Activated T-cell treated with anti-CD3 and anti-CD28 coated beads, Interleukin-2, amount 50 U/mL, for 4 hours (primary cell): ENCODE results near the gene FAM9A. TPM values are rescaled to one million over a fixed set of nuclear protein-coding genes. Genes with fewer than 3 reads are reported as not detected.
"Not testable (repeated sequence)": the region's sequence is repeated elsewhere in the genome, so short reads cannot be mapped to it uniquely, and the experiment has no call there.

Experiments used
- ATAC-seq, 2 donors: fragments of 200-7000 bp; cut with Tn5 transposase; one replicate each; pipeline ENCODE4 v1.10.0; 2021
- DNase-seq: peaks from one replicate; pipeline ENCODE4 v3.0.0-alpha.2; 2020
- H3K27me3 Mint-ChIP-seq: one replicate; pipeline ENCODE4 v1.8.0; 2021; ENCODE audit warnings: low read depth, mixed read lengths
- H3K36me3 Mint-ChIP-seq: one replicate; pipeline ENCODE4 v1.8.0; 2022; ENCODE audit warnings: mixed read lengths; ENCODE audit not compliant: insufficient read depth
- H3K4me1 Mint-ChIP-seq: one replicate; pipeline ENCODE4 v1.8.0; 2021; ENCODE audit warnings: low read depth, mixed read lengths
- H3K4me3 Mint-ChIP-seq: one replicate; pipeline ENCODE4 v1.8.0; 2021; ENCODE audit warnings: mild to moderate bottlenecking, moderate library complexity, mixed read lengths
- H3K9me3 Mint-ChIP-seq: one replicate; pipeline ENCODE4 v1.8.0; 2021; ENCODE audit warnings: mixed read lengths
- total RNA-seq, 3 donors: library from RNA; stranded (reverse); gene quantifications; one replicate each; pipeline ENCODE4 v1.2.1, GENCODE V29; 2021

Gene FAM9A
- total RNA-seq, 3 donors from 2014 or later: not detected

DNA sequence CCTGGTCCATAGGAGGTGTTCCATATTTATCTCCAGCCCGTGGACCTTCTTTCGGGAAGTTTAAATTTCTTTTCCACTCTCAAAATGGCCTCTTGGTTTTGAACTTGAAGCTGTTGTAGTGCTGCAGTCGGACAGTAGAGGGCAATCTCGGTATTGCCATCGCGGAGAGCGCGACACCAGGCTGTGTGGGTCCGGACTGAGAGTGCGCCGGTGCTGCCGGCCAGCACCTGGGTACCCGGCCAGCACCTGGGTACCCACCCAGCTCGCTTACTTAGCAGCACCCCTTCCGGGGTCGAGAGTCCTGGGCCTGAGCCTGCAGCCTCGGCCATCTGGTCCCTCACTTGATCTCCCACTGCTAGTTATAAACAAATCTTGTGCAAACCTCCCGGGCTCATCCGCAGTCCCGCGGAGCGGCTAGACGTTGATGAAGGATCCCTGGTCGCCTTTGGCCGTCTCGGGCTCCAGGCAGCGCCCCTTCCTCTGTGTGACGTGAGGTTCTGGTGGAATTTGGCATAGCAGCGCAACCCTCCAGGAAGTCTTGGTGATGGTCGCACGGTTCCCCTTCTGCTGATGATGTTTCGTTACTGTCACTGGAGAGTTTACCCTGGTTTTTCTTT lies 18.0 kb downstream of the FAM9A start:
- H3K4me3 Mint-ChIP-seq: no peak overlapping the region
- peak; percentile 28 for DNase-seq
- ATAC-seq: peak in 1 of 2 donors; percentile 67

DNA sequence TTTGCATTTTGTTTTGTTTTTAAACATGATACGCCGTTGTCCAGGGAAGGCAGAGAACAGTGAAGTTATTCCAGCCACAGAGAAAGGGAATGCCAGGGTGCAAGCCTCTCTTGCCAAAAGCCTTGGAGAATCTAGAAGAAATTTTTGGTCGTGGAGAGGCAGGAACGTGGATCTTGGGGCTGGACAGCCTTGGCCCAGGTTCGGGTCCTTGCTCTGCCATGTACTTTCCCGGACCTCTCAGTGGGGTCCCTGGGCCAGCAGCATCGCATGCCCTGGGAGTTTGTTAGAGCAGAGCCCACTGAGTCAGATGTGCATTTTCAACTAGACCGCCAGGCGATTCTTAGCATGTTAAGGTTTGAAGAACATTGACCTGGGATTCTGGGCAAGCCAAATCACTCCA lies 18.6 kb downstream of the FAM9A start:
- H3K9me3 Mint-ChIP-seq: no peaks in the 10 kb centered on the region
- H3K27me3 Mint-ChIP-seq: peaks cover 2% of the 10 kb centered on the region
- DNase-seq: no peak
- no peaks in the 10 kb centered on the region for H3K36me3 Mint-ChIP-seq
- H3K4me3 Mint-ChIP-seq: no peak overlapping the region
- peaks cover 2% of the 10 kb centered on the region for H3K4me1 Mint-ChIP-seq
- no peak for ATAC-seq

More for the DNA sequence above, 18.0 kb downstream of the FAM9A start:
- Mint-ChIP-seq H3K27me3 (peaks cover 2% of the 10 kb centered on the region), H3K36me3 (no peaks in the 10 kb centered on the region), H3K9me3 (no peaks in the 10 kb centered on the region), H3K4me1 (peaks cover 2% of the 10 kb centered on the region)

- not testable (repeated sequence) for ATAC-seq, H3K4me3 Mint-ChIP-seq, DNase-seq, H3K27me3 Mint-ChIP-seq, H3K9me3 Mint-ChIP-seq, H3K4me1 Mint-ChIP-seq, H3K36me3 Mint-ChIP-seq
Observed at GRCh38 chrX:8781921-8782320, 19.3 kb downstream of the FAM9A start.

GRCh38 chrX:8773117-8773516 lies 28.1 kb downstream of the FAM9A start:
- H3K9me3 Mint-ChIP-seq: no peaks in the 10 kb centered on the region
- no peaks in the 10 kb centered on the region for H3K36me3 Mint-ChIP-seq
- ATAC-seq (no peak), DNase-seq (no peak)
- peaks cover 1% of the 10 kb centered on the region for H3K4me1 Mint-ChIP-seq
- no peak overlapping the region for H3K4me3 Mint-ChIP-seq
- no peaks in the 10 kb centered on the region for H3K27me3 Mint-ChIP-seq

DNA sequence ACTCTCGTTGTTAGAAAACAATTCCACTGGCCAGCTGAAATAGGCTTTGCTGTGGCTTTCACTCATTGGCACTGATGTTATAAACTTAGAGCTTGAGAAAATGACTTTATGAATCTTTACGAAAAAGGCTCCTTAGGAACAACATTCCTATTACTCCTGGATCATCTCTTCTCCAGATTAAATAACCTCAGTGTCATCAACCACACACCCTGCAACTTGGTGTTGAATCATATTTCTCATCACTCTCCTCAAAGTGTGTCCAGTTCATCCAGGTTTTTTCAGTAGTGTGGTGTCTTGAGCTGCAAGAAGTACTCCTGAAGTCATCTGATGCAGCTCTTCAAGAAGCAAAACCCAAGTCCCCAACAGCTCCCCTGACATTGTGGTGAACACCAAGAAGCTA lies 41.2 kb downstream of the FAM9A start:
- Mint-ChIP-seq H3K36me3 (no peaks in the 10 kb centered on the region), H3K9me3 (no peaks in the 10 kb centered on the region), H3K4me1 (no peaks in the 10 kb centered on the region), H3K4me3 (no peak overlapping the region), H3K27me3 (peaks cover 10% of the 10 kb centered on the region)
- no peak for ATAC-seq
- no peak for DNase-seq

- H3K36me3 Mint-ChIP-seq, ATAC-seq, H3K27me3 Mint-ChIP-seq, H3K4me3 Mint-ChIP-seq, DNase-seq, H3K9me3 Mint-ChIP-seq, H3K4me1 Mint-ChIP-seq: not testable (repeated sequence)
Observed at GRCh38 chrX:8758706-8759105, 42.5 kb downstream of the FAM9A start.

GRCh38 chrX:8757609-8758389 lies 43.4 kb downstream of the FAM9A start:
- H3K27me3 Mint-ChIP-seq, ATAC-seq, H3K36me3 Mint-ChIP-seq, H3K4me3 Mint-ChIP-seq, H3K4me1 Mint-ChIP-seq, DNase-seq, H3K9me3 Mint-ChIP-seq: not testable (repeated sequence)

GRCh38 chrX:8755813-8756212 lies 45.4 kb downstream of the FAM9A start:
- no peak for ATAC-seq
- no peak for DNase-seq
- H3K9me3 Mint-ChIP-seq: no peaks in the 10 kb centered on the region
- no peak overlapping the region for H3K4me3 Mint-ChIP-seq
- H3K27me3 Mint-ChIP-seq: no peaks in the 10 kb centered on the region
- no peaks in the 10 kb centered on the region for H3K4me1 Mint-ChIP-seq
- H3K36me3 Mint-ChIP-seq: no peaks in the 10 kb centered on the region

GRCh38 chrX:8755116-8755515 lies 46.1 kb downstream of the FAM9A start:
- ATAC-seq (no peak), DNase-seq (no peak)
- Mint-ChIP-seq H3K27me3 (no peaks in the 10 kb centered on the region), H3K4me1 (no peaks in the 10 kb centered on the region), H3K9me3 (no peaks in the 10 kb centered on the region), H3K4me3 (no peak overlapping the region), H3K36me3 (no peaks in the 10 kb centered on the region)

- Mint-ChIP-seq H3K4me3 (no peak overlapping the region), H3K9me3 (no peaks in the 10 kb centered on the region), H3K27me3 (peaks cover 6% of the 10 kb centered on the region), H3K4me1 (no peaks in the 10 kb centered on the region), H3K36me3 (no peaks in the 10 kb centered on the region)
- DNase-seq (no peak), ATAC-seq (no peak)
Observed at GRCh38 chrX:8749697-8750096, 51.5 kb downstream of the FAM9A start.

- H3K4me1 Mint-ChIP-seq: no peaks in the 10 kb centered on the region
- no peak for ATAC-seq
Observed at GRCh38 chrX:8748855-8749254, 52.3 kb downstream of the FAM9A start.

DNA sequence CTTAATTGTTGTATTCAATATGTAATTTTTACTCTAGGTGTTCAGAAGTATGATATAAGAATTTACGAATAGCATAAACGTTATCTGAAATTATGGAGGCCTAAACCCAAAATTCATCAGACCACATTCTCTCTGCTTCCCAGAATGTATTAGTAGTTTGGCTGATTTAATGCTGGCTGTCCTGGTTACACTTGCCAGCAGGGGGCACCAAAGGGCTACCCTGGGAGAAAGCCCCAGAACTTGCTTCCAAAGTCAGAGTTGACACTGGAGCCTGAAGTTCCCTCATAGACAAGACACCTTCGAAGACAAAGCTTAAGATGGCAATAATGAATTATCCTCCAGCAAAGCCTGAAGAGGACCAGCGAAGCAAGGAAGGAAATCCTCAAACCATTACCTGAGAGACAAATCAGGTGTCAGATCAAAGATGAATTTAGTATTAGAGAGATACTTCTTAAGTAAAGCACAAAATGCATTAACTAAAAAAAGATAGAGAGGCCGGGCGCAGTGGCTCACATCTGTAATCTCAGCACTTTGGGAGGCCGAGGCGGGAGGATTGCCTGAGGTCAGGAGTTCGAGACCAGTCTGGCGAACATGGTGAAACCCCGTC lies 58.0 kb downstream of the FAM9A start:
- Mint-ChIP-seq H3K4me3 (no peak overlapping the region), H3K27me3 (peaks cover 4% of the 10 kb centered on the region), H3K4me1 (no peaks in the 10 kb centered on the region), H3K36me3 (no peaks in the 10 kb centered on the region), H3K9me3 (no peaks in the 10 kb centered on the region)
- DNase-seq (peak; percentile 57), ATAC-seq (no peak)

More at GRCh38 chrX:8748855-8749254, 52.3 kb downstream of the FAM9A start:
- Mint-ChIP-seq H3K36me3 (no peaks in the 10 kb centered on the region), H3K27me3 (peaks cover 6% of the 10 kb centered on the region), H3K9me3 (no peaks in the 10 kb centered on the region), H3K4me3 (no peak overlapping the region)
- no peak for DNase-seq

DNA sequence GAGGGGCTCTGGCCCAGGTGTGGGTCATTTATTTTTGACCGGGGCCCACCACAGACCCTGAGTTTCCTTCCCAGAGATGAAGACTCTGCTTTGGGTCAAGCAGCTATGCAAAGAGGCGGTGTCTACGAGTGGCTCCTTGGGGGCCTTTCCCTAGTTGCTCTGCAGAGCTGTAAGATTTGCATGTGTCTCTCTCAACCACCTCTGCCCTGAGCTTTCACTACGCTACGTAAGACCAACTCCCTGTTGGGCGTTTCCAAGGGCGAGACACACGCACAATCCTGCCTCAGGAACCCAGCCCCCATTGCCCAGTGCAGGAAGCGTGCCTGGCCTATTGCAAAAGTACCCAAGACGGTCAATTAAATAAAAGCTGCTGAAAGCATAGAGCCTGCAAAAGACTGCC lies 59.2 kb downstream of the FAM9A start:
- peaks cover 4% of the 10 kb centered on the region for H3K27me3 Mint-ChIP-seq
- H3K4me1 Mint-ChIP-seq: no peaks in the 10 kb centered on the region
- no peaks in the 10 kb centered on the region for H3K36me3 Mint-ChIP-seq
- H3K4me3 Mint-ChIP-seq: no peak overlapping the region
- ATAC-seq: no peak
- DNase-seq: no peak
- H3K9me3 Mint-ChIP-seq: no peaks in the 10 kb centered on the region
